GM12891 (cell line): ENCODE results near the gene PCNX2.

Source experiments
- PAX5 ChIP-seq: IDR thresholded peaks from 2 replicates; pipeline ENCODE4 v1.6.1; 2011; ENCODE audit warnings: low read length, moderate library complexity, mild to moderate bottlenecking; ENCODE audit not compliant: insufficient read depth, severe bottlenecking
- POLR2A ChIP-seq: IDR thresholded peaks from 2 replicates; pipeline ENCODE4 v1.6.1; 2011; ENCODE audit warnings: low read depth, low read length, control low read depth
- POLR2AphosphoS5 ChIP-seq: IDR thresholded peaks from 2 replicates; pipeline ENCODE4 v1.6.1; 2011; ENCODE audit warnings: low read depth, low read length, control low read depth
- SPI1 ChIP-seq: IDR thresholded peaks from 2 replicates; pipeline ENCODE4 v1.6.1; 2011; ENCODE audit warnings: low read depth, low read length, control low read depth

DNA sequence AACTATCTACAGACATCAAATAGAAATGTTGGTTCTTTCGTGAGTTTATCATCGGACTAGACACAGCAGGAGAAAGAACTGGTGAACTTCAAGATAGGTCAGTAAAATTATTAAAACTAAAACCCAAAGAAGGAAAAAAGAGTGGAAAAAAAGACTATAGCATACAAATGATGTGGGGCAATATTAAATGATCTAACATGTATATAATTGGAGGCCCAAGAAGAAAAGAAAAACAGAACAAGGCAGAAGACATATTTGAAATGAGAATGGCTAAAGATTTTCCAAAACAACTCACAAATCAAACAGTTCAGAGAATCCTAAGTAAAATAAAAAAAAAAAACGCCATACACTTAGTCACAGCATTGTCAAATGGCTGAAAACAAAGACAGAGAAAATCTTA is 101.8 kb downstream of the PCNX2 start:
- no peak for TF ChIP-seq POLR2AphosphoS5
- TF ChIP-seq POLR2A, result no peak
- TF ChIP-seq SPI1, result no peak
- TF ChIP-seq PAX5, result no peak
